Measurements from ENCODE around the gene IRX4.

DNA sequence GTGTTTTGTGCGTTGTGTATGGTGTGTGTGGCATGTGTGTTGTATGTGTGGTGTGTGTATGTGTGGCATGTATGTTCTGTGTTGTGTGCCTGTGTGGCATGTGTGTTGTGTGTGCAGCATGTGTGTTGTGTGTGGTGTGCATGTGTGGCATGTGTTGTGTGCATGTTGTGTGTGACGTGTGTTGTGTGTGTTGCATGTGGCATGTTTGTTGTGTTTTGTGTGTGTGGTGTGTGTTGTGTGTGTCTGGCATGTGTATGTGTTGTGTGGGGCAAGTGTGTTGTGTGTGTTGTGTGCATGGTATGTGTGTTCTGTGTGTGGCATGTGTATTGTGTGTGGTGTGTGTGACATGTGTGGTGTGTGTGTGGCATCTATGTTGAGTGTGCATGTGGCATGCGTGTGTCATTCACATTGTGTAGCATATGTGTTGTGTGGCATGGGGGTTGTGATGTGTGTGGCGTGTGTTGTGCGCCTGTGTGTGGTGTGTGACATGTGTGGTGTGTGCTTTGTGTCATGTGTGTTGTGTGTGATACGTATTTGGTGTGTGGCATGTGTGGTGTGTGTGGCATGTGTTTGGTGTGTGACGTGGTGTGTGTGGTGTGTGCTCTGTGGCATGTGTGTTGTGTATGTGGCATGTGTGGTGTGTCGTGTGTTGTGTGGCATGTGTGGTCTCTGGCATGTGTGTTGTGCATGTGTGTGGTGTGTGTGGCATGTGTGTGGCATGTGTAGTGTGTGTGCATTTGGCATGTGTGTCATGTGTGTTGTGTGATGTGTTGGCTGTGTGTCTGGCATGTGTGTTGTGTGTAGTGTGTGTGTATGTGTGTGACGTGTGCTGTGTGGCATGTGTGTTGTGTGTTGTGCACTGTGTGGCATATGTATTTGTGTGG is 46.6 kb upstream of the IRX4 start:
- TF ChIP-seq POLR2A (IDR thresholded peaks at IDR 0.05): no peak
- TF ChIP-seq, protein P1, sequence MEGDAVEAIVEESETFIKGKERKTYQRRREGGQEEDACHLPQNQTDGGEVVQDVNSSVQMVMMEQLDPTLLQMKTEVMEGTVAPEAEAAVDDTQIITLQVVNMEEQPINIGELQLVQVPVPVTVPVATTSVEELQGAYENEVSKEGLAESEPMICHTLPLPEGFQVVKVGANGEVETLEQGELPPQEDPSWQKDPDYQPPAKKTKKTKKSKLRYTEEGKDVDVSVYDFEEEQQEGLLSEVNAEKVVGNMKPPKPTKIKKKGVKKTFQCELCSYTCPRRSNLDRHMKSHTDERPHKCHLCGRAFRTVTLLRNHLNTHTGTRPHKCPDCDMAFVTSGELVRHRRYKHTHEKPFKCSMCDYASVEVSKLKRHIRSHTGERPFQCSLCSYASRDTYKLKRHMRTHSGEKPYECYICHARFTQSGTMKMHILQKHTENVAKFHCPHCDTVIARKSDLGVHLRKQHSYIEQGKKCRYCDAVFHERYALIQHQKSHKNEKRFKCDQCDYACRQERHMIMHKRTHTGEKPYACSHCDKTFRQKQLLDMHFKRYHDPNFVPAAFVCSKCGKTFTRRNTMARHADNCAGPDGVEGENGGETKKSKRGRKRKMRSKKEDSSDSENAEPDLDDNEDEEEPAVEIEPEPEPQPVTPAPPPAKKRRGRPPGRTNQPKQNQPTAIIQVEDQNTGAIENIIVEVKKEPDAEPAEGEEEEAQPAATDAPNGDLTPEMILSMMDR (IDR thresholded peaks at IDR 0.05 in 8 of 11, conservative IDR thresholded peaks at IDR 0.05 in 3 of 11): no peak

All from spleen (tissue), 7 donors.